GM13977 (cell line): ENCODE data around the gene CCNDBP1.

Experiments used
- DNase-seq: peaks from one replicate; pipeline ENCODE4 v3.0.0; 2012; ENCODE audit warnings: low spot score
- in situ Hi-C: fragments of 300-500 bp; cut with MboI; formaldehyde crosslinking; loops from one replicate; pipeline ENCODE4 v1.12.0; 2022; ENCODE audit warnings: low sequenced_read_pairs, low pct_unique_long_range_greater_than_20kb, mixed read lengths, inconsistent platforms; ENCODE audit not compliant: unreplicated experiment
- TF ChIP-seq, protein P1 (sequence below): IDR thresholded peaks from 2 replicates; pipeline ENCODE4 v1.5.1; 2012; ENCODE audit warnings: mild to moderate bottlenecking, control low read depth; ENCODE audit not compliant: insufficient read depth; ENCODE audit errors: extremely low read depth, missing control alignments

Gene CCNDBP1

DNA sequence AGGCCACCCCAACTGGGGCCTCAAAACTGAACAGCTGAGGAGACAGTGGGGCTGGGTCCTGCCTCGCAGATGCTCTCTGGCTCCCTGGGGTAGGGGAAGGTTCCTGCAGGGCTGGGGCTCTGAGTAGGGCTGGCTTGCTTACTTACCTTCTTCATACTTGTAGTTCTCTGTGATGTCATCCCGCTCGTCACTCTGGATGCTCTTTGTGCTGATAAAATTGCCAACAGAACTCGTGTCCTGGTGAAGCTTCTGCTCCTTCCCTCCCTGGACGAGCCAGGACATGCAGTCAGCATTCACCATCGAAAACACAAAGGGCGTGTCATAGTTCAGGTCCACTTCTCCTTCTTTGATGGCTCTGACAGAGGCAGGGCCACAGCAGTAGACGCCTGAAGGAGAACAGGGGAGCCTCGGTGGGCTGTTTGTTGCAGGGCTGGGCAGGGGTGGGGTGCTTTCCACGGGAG is 53.5 kb downstream of the CCNDBP1 start:
- no peak for DNase-seq
- TF ChIP-seq, protein P1, sequence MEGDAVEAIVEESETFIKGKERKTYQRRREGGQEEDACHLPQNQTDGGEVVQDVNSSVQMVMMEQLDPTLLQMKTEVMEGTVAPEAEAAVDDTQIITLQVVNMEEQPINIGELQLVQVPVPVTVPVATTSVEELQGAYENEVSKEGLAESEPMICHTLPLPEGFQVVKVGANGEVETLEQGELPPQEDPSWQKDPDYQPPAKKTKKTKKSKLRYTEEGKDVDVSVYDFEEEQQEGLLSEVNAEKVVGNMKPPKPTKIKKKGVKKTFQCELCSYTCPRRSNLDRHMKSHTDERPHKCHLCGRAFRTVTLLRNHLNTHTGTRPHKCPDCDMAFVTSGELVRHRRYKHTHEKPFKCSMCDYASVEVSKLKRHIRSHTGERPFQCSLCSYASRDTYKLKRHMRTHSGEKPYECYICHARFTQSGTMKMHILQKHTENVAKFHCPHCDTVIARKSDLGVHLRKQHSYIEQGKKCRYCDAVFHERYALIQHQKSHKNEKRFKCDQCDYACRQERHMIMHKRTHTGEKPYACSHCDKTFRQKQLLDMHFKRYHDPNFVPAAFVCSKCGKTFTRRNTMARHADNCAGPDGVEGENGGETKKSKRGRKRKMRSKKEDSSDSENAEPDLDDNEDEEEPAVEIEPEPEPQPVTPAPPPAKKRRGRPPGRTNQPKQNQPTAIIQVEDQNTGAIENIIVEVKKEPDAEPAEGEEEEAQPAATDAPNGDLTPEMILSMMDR, result no peak
- in situ Hi-C loops, result loop anchor here (10.0 kb wide), 1 partner anchor 46 kb away; no protein-coding TSS in a partner anchor

GRCh38 chr15:43239732-43240491 is 54.7 kb downstream of the CCNDBP1 start:
- DNase-seq, result peak; percentile 62
- in situ Hi-C loops, result loop anchor here (10.0 kb wide), 1 partner anchor 45 kb away; no protein-coding TSS in a partner anchor
- TF ChIP-seq, protein P1, result no peak

- in situ Hi-C loops, result no loop called here
- DNase-seq, result no peak
- TF ChIP-seq, protein P1, result no peak
Observed at GRCh38 chr15:43241100-43241499, 55.9 kb downstream of the CCNDBP1 start.

DNA sequence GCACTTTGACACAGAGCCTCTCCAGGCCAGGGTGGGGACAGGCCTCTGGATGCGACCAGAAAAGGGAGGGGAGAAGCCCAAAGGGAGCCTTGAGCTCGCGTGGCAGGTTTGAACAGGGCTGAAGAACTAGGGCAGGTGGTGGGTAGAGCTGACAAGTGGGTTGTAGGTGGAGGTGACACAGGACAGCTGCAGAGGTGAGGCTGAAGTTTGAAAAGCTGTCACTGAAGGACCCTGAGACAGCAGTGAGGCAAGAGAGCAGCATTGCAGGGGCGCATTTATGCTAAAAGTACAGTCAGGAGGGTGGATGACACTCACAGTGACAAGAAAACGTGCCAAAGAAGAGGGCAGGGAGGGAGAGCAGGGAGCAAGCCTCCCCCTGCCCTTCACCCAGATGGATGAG is 57.4 kb downstream of the CCNDBP1 start:
- DNase-seq, result no peak
- TF ChIP-seq, protein P1, result no peak
- in situ Hi-C loops, result no loop called here

DNA sequence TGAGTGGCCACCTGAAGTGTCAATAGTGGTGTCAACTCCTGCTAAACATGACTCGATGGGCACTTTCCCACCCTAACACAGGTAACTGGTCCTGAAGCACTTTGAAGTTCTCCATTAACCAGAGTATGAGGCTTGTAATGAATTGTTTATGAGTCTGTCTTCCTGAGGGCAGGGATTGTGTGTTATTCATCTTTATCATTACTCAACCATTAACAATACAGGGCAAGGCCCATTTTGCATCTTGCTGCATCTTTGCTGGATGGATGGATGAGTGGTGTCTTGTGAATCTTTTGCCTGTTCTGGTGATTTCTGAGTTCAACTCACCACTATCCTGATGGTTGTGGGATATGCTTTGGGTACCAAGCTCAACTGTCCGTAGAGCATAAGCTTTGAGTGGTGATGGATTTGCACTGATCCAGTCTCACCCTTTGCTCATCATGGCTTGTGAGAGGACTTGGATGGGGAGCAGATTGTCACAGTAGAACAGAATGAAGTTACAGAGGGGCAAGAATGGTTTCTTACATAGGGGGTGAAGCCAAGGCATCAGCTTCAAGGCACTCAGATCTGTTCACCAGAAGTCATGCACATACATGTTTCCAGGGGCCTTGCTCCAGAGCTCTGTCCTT is 57.9 kb downstream of the CCNDBP1 start:
- TF ChIP-seq, protein P1, result no peak
- DNase-seq, result no peak
- in situ Hi-C loops, result no loop called here

DNA sequence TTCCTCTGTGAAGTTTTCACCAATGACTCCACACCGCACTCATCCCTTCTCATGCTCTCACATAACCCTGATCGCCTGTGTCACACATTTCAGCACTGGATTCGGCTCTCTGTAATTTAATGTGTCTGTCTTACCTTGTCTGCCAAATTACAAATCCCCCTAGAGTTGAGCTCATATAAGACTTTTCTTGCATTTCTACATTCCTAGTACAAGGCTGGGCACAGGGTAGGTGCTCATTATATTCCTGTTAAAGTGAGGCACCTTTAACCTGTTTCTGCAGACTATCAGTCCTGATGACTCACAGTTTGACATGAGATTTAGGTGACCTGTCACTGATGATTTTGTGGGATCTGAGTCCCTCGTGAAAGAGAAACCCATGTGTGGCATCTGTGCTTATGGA is 58.9 kb downstream of the CCNDBP1 start:
- TF ChIP-seq, protein P1, result no peak
- in situ Hi-C loops, result no loop called here
- no peak for DNase-seq
